Activated CD4-positive, CD25-positive, alpha-beta regulatory T cell (primary cell): Measurements from ENCODE around the gene CXorf49B.

ENCODE experiments used
- DNase-seq, 4 experiments: peaks; one replicate each; lab custom pipeline; 2025; lab: John Stamatoyannopoulos, UW

Gene CXorf49B

DNA sequence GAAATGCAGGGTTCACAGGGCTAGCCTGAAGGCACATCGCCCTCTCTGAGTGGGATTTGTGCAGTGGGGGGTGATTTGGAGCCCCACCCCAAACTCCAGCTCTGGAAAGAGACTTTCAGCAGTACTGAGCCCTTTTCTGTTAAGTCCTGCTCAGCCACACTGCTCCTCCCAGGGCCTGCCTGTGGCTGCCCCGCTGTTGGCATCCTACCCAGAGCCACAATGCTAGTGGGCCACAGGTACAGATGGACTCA, 52.7 kb downstream of the CXorf49B start:
- no peak for DNase-seq
